Measurements from ENCODE around the gene ZMYM2. TPM values are rescaled to one million over a fixed set of nuclear protein-coding genes. Genes with fewer than 3 reads are reported as not detected.

ZMYM2 gene
- total and polyA plus RNA-seq, 10 of the 15 experiments (the other 5 are each of a cell fraction or from before 2014, with no cell fraction given) = 9.5 to 60.4 (median 34.6) TPM

GRCh38 chr13:19984430-19985218, 26.1 kb downstream of the ZMYM2 start (continued):
- TF ChIP-seq PRDM15 (CRISPR knock-in tag; IDR thresholded peaks at IDR 0.05) = no peak
- TF ChIP-seq TCF12 (IDR thresholded peaks at IDR 0.05; ENCODE audit: low read depth, low read length) = no peak
- TF ChIP-seq, protein P1, sequence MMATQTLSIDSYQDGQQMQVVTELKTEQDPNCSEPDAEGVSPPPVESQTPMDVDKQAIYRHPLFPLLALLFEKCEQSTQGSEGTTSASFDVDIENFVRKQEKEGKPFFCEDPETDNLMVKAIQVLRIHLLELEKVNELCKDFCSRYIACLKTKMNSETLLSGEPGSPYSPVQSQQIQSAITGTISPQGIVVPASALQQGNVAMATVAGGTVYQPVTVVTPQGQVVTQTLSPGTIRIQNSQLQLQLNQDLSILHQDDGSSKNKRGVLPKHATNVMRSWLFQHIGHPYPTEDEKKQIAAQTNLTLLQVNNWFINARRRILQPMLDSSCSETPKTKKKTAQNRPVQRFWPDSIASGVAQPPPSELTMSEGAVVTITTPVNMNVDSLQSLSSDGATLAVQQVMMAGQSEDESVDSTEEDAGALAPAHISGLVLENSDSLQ (IDR thresholded peaks at IDR 0.05) = peak; percentile 43
- TF ChIP-seq IKZF1 (conservative IDR thresholded peaks at IDR 0.05) = peak; percentile 39
- TF ChIP-seq CTCF (IDR thresholded peaks at IDR 0.05 in 2 of 3, conservative IDR thresholded peaks at IDR 0.05 in 1 of 3; ENCODE audit: control insufficient read depth in 2 of 3, extremely low read depth in 1 of 3, insufficient read depth in 1 of 3, low read depth in 3 of 3, low read length in 3 of 3) = peak; percentile 45 to 60 (median 47); a peak in 5 of 6 replicates
- TF ChIP-seq, protein P2, sequence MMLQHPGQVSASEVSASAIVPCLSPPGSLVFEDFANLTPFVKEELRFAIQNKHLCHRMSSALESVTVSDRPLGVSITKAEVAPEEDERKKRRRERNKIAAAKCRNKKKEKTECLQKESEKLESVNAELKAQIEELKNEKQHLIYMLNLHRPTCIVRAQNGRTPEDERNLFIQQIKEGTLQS (IDR thresholded peaks at IDR 0.05; ENCODE audit: borderline replicate concordance, extremely low read depth, low read depth, low read length) = no peak
- no peak for TF ChIP-seq FOXK2 (IDR thresholded peaks at IDR 0.05)
- no peak for TF ChIP-seq IRF5 (IDR thresholded peaks at IDR 0.05; ENCODE audit: borderline replicate concordance)
- peak; percentile 68; the same call in 1 of the 2 replicates for TF ChIP-seq DPF2 (IDR thresholded peaks at IDR 0.05)
- peak; percentile 64 for TF ChIP-seq ATF7 (IDR thresholded peaks at IDR 0.05; ENCODE audit: low read depth)
- 0 out of 2 replicates have a peak, but pooled peaks have one; percentile 35 for TF ChIP-seq BCL11A (IDR thresholded peaks at IDR 0.05; ENCODE audit: low read depth, low read length)
- TF ChIP-seq MLLT1 (IDR thresholded peaks at IDR 0.05) = no peak
- TF ChIP-seq SMC3 (IDR thresholded peaks at IDR 0.05; ENCODE audit: borderline replicate concordance, low read length) = peak; percentile 10; the same call in 1 of the 2 replicates
- peak; percentile 41; the same call in 1 of the 2 replicates for TF ChIP-seq SPI1 (IDR thresholded peaks at IDR 0.05; ENCODE audit: borderline replicate concordance, insufficient read depth, low read depth, low read length)
- TF ChIP-seq GATAD2B (conservative IDR thresholded peaks at IDR 0.05; ENCODE audit: low read depth) = no peak
- TF ChIP-seq, protein P3, sequence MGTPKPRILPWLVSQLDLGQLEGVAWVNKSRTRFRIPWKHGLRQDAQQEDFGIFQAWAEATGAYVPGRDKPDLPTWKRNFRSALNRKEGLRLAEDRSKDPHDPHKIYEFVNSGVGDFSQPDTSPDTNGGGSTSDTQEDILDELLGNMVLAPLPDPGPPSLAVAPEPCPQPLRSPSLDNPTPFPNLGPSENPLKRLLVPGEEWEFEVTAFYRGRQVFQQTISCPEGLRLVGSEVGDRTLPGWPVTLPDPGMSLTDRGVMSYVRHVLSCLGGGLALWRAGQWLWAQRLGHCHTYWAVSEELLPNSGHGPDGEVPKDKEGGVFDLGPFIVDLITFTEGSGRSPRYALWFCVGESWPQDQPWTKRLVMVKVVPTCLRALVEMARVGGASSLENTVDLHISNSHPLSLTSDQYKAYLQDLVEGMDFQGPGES (IDR thresholded peaks at IDR 0.05) = no peak
